Choroid plexus epithelial cell (primary cell): ENCODE data around the gene DAGLB.

Experiments
- DNase-seq: peaks from one replicate; pipeline ENCODE4 v3.0.0-alpha.2; 2010; ENCODE audit warnings: low read depth
- H3K4me3 ChIP-seq: 2 replicates; pipeline ENCODE4 v1.5.1; 2011; ENCODE audit warnings: low read depth, mild to moderate bottlenecking, control low read depth, low read length, moderate library complexity
- TF ChIP-seq, protein P1 (sequence below): conservative IDR thresholded peaks from 2 replicates; pipeline ENCODE4 v1.5.1; 2011; ENCODE audit warnings: low read depth, mild to moderate bottlenecking, control low read depth, inconsistent platforms, low read length, moderate library complexity

DAGLB gene

DNA sequence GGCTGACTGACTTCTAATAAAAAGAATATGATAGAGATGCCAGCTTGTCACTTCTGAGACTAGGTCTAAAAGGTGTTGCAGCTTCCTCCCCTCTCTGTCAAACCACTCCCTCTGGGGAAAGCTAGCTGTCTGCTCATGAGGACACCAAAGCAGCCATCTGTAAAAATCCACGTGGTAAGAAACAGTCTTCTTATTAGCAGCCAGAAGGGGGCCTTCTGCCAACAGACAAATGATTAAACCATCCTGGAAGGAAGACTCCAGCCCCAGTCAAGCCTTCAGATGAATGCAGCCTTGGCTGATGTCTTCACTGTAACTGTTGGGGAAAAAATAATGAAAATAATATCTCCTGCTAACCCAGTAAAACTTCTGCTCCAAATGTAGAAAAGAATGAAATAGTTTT, 41.9 kb upstream of the DAGLB start:
- no peak overlapping the region for H3K4me3 ChIP-seq
- TF ChIP-seq, protein P1, sequence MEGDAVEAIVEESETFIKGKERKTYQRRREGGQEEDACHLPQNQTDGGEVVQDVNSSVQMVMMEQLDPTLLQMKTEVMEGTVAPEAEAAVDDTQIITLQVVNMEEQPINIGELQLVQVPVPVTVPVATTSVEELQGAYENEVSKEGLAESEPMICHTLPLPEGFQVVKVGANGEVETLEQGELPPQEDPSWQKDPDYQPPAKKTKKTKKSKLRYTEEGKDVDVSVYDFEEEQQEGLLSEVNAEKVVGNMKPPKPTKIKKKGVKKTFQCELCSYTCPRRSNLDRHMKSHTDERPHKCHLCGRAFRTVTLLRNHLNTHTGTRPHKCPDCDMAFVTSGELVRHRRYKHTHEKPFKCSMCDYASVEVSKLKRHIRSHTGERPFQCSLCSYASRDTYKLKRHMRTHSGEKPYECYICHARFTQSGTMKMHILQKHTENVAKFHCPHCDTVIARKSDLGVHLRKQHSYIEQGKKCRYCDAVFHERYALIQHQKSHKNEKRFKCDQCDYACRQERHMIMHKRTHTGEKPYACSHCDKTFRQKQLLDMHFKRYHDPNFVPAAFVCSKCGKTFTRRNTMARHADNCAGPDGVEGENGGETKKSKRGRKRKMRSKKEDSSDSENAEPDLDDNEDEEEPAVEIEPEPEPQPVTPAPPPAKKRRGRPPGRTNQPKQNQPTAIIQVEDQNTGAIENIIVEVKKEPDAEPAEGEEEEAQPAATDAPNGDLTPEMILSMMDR = peak; percentile 4
- DNase-seq = no peak

GRCh38 chr7:6487184-6487545, 39.4 kb upstream of the DAGLB start:
- no peak for DNase-seq
- TF ChIP-seq, protein P1 = no peak

DNA sequence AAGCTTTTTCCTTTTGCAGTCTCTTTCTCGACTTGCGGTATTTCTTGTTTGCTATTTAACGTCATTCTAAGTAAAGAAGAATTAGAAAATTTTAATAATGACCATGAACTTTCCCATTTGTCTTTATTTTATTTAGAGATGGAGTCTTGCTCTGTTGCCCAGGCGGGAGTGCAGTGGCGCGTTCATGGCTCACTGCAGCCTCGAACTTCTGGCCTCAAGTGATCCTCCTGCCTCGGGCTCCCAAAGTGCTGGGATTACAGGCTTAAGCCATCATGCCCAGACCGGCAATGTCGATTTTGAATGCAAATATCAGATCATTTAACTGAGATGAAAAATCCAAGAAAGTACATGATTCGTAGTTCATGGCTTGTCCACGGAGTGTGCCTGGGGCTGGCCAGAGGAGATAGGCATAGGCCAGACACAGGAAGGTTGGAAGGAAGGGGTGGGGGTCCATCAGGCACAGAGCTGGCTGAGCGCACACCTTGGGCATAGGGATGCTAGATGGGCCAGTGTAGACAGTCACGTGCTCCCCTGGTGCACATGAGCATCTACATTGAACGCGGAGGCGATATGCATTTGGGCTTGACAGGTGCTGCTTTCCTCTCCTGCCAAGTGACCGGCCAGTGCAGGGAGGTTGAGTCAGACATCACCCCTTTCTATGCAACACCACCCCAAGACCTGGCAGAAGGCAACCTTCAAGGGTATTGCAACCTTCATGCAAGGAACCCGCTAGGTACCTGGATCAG, 38.9 kb upstream of the DAGLB start:
- DNase-seq = no peak
- no peak overlapping the region for H3K4me3 ChIP-seq
- TF ChIP-seq, protein P1 = no peak

More at GRCh38 chr7:6487184-6487545, 39.4 kb upstream of the DAGLB start:
- H3K4me3 ChIP-seq = no peak overlapping the region

DNA sequence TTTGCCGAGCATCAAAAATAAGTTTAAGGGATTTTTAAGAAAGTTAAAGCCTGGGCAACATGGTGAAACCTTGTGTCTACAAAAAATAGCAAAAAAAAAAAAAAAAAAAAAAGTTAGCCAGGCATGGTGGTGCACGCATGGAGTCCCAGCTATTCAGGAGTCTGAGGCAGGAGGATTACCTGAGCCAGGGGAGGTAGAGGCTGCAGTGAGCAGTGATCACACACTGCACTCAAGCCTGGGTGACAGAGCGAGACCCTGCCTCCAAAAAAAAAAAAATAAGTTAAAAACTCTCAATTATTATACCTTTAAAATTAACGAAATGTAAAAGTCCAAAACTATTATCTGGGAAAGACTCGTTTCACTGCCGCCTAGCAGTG, 35.0 kb upstream of the DAGLB start:
- peak overlapping the region; percentile 96 for H3K4me3 ChIP-seq
- DNase-seq = no peak
- TF ChIP-seq, protein P1 = no peak

- TF ChIP-seq, protein P1 = no peak
- peak overlapping the region; percentile 96 for H3K4me3 ChIP-seq
- DNase-seq = no peak
These were observed 34.6 kb upstream of the DAGLB start for GRCh38 chr7:6482307-6482706.

DNA sequence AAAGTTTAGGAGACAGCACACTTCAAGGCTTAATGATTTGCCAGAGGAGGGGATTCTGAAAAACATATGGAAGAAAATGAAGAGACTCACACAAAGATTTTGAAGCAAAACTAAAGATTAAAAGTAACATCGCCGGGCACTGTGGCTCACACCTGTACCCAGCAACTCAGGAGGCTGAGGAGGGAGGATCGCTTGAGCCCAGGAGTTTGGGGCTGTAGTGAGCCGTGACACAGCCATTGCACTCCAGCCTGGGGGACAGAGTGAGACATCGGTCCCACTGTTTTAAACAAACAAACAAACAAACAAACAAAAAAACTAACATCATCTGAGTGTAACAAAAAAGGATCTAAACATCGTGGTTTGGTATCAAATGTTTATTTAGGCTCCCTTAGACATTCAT, 33.7 kb upstream of the DAGLB start:
- TF ChIP-seq, protein P1 = no peak
- DNase-seq = no peak
- no peak overlapping the region for H3K4me3 ChIP-seq

- DNase-seq = no peak
- H3K4me3 ChIP-seq = no peak overlapping the region
- TF ChIP-seq, protein P1 = no peak
These were observed 32.5 kb upstream of the DAGLB start for GRCh38 chr7:6480323-6480660.
